ENCODE results near the gene DBNL. TPM values are rescaled to one million over a fixed set of nuclear protein-coding genes. Genes with fewer than 3 reads are reported as not detected.
A peak's percentile ranks its signal among the peaks of the same experiment; 100 is the strongest.

The DBNL gene
- total RNA-seq, 1 experiment from 2014 or later = 111 TPM

DNA sequence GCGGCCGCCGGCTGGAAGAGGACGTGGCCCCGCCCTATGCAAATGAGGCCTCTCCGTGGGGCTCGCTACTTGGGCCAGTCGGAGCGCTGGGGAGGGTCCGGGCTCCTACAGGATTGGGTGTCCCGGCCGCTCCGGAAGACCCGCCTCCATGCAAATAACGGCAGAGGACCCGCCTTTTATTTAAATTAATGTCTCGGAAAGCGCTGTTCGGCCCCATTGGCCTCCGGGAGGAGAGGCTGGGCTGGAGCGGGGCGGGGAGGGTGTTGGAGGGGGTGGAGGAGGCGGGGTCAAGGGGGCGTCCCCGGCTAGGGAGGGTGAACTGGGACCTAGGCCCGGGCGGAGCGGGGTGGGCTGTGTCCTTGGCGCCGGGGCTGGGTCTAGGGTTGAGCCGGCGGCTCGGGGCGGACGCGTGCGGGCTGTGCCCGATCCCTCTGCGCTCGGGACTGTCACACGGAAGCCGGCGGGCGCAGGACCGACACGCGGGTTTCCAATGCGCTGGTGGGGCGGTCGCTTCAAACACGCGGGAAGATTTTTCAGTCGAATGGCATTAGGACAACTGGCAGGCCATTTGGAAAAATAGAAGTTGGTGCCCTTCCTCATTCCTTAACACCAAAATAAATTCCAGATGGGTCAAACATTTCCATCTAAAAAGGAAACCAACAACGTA lies 38.2 kb downstream of the DBNL start:
- intact Hi-C loops (cut with micrococcal nuclease; ENCODE audit: unreplicated experiment) = no loop called here
- TF ChIP-seq POLR2AphosphoS5 (IDR thresholded peaks at IDR 0.05; ENCODE audit: low read depth, low read length) (peak; percentile 44), SIN3A (IDR thresholded peaks at IDR 0.05; ENCODE audit: borderline replicate concordance, insufficient read depth, low read depth, low read length) (no peak; the same call in 1 of the 2 replicates), TCF7L2 (IDR thresholded peaks at IDR 0.05; ENCODE audit: low read depth, low read length) (0 out of 2 replicates have a peak, but pooled peaks have one; percentile 42)
- TF ChIP-seq, protein P1, sequence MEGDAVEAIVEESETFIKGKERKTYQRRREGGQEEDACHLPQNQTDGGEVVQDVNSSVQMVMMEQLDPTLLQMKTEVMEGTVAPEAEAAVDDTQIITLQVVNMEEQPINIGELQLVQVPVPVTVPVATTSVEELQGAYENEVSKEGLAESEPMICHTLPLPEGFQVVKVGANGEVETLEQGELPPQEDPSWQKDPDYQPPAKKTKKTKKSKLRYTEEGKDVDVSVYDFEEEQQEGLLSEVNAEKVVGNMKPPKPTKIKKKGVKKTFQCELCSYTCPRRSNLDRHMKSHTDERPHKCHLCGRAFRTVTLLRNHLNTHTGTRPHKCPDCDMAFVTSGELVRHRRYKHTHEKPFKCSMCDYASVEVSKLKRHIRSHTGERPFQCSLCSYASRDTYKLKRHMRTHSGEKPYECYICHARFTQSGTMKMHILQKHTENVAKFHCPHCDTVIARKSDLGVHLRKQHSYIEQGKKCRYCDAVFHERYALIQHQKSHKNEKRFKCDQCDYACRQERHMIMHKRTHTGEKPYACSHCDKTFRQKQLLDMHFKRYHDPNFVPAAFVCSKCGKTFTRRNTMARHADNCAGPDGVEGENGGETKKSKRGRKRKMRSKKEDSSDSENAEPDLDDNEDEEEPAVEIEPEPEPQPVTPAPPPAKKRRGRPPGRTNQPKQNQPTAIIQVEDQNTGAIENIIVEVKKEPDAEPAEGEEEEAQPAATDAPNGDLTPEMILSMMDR (IDR thresholded peaks at IDR 0.05) = no peak; the same call in 1 of the 2 replicates
- TF ChIP-seq, protein P2, sequence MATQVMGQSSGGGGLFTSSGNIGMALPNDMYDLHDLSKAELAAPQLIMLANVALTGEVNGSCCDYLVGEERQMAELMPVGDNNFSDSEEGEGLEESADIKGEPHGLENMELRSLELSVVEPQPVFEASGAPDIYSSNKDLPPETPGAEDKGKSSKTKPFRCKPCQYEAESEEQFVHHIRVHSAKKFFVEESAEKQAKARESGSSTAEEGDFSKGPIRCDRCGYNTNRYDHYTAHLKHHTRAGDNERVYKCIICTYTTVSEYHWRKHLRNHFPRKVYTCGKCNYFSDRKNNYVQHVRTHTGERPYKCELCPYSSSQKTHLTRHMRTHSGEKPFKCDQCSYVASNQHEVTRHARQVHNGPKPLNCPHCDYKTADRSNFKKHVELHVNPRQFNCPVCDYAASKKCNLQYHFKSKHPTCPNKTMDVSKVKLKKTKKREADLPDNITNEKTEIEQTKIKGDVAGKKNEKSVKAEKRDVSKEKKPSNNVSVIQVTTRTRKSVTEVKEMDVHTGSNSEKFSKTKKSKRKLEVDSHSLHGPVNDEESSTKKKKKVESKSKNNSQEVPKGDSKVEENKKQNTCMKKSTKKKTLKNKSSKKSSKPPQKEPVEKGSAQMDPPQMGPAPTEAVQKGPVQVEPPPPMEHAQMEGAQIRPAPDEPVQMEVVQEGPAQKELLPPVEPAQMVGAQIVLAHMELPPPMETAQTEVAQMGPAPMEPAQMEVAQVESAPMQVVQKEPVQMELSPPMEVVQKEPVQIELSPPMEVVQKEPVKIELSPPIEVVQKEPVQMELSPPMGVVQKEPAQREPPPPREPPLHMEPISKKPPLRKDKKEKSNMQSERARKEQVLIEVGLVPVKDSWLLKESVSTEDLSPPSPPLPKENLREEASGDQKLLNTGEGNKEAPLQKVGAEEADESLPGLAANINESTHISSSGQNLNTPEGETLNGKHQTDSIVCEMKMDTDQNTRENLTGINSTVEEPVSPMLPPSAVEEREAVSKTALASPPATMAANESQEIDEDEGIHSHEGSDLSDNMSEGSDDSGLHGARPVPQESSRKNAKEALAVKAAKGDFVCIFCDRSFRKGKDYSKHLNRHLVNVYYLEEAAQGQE (IDR thresholded peaks at IDR 0.05; ENCODE audit: insufficient read depth in 1 of 2, low read depth in 2 of 2, low read length in 1 of 2) = no peak
- in situ Hi-C loops (cut with HindIII; ENCODE audit: low pct_unique_long_range_greater_than_20kb, low sequenced_read_pairs) = no loop called here
- Histone ChIP-seq H3K27me3 (ENCODE audit: control insufficient read depth, insufficient read depth, low read length) (no peaks in the 10 kb centered on the region), H3K4me3 (ENCODE audit: low read depth in 2 of 2, low read length in 2 of 2) (peak overlapping the region; percentile 80 to 97), H3K27ac (ENCODE audit: low read length) (peak overlapping the region; percentile 78), H3K9me3 (ENCODE audit: control insufficient read depth, insufficient read depth, low read depth, low read length) (no peaks in the 10 kb centered on the region), H3K4me1 (ENCODE audit: control insufficient read depth, insufficient read depth, low read length) (peaks cover 10% of the 10 kb centered on the region; the same call in 1 of the 2 replicates), H3K36me3 (ENCODE audit: control insufficient read depth, insufficient read depth, low read length) (no peaks in the 10 kb centered on the region; the same call in 1 of the 2 replicates)
- no TSS peak for BruUV-seq (replicated peaks)
- POLR2A ChIA-PET = no interaction called here
- DNase-seq (ENCODE audit: low read depth, low spot score) = peak; percentile 87
- peak; percentile 98 for ATAC-seq
- CTCF ChIA-PET = no interaction called here

DNA sequence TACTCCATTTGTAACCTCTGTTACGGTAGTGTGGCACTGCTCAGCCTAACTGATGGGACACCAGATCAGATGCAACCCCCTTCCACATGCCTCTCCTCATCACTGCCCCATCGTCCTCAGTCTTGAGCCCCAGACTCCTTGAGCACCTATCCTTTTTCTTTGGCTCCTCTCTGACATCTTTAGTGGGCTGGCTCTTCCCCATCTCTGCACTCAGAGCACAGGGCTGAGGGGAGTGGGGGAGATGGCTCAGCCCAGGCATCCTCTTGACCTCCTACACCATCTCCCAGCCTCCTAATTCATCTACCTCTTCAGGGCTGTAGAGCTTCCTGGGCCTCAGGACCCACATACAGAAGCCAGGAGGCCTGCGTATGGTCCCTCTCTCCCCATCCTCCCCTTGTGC lies 39.3 kb downstream of the DBNL start:
- H3K27me3 ChIP-seq (ENCODE audit: control insufficient read depth, insufficient read depth, low read length) = no peaks in the 10 kb centered on the region
- ChIA-PET POLR2A (no interaction called here), CTCF (no interaction called here)
- H3K9me3 ChIP-seq (ENCODE audit: control insufficient read depth, insufficient read depth, low read depth, low read length) = no peaks in the 10 kb centered on the region
- peaks cover 10% of the 10 kb centered on the region; the same call in 1 of the 2 replicates for H3K4me1 ChIP-seq (ENCODE audit: control insufficient read depth, insufficient read depth, low read length)
- no peak for ATAC-seq
- intact Hi-C loops (cut with micrococcal nuclease; ENCODE audit: unreplicated experiment) = no loop called here
- no peak overlapping the region for H3K4me3 ChIP-seq (ENCODE audit: low read depth in 2 of 2, low read length in 2 of 2)
- no peak for DNase-seq (ENCODE audit: low read depth, low spot score)
- no peak for TF ChIP-seq SIN3A (IDR thresholded peaks at IDR 0.05; ENCODE audit: borderline replicate concordance, insufficient read depth, low read depth, low read length)
- TF ChIP-seq, protein P1 (IDR thresholded peaks at IDR 0.05) = no peak
- no peak for TF ChIP-seq TCF7L2 (IDR thresholded peaks at IDR 0.05; ENCODE audit: low read depth, low read length)
- TF ChIP-seq POLR2AphosphoS5 (IDR thresholded peaks at IDR 0.05; ENCODE audit: low read depth, low read length) = no peak
- TF ChIP-seq, protein P2 (IDR thresholded peaks at IDR 0.05; ENCODE audit: insufficient read depth in 1 of 2, low read depth in 2 of 2, low read length in 1 of 2) = no peak
- no peaks in the 10 kb centered on the region; the same call in 1 of the 2 replicates for H3K36me3 ChIP-seq (ENCODE audit: control insufficient read depth, insufficient read depth, low read length)
- no peak overlapping the region for H3K27ac ChIP-seq (ENCODE audit: low read length)
- BruUV-seq (replicated peaks) = no TSS peak
- in situ Hi-C loops (cut with HindIII; ENCODE audit: low pct_unique_long_range_greater_than_20kb, low sequenced_read_pairs) = no loop called here
